Liver (tissue), 9 donors: ENCODE measurements around the gene OR8B8. TPM values are rescaled to one million over a fixed set of nuclear protein-coding genes. Genes with fewer than 3 reads are reported as not detected.

Experiments
- DNase-seq: peaks from one replicate; pipeline ENCODE4 v3.0.0-alpha.2; 2017; ENCODE audit warnings: low spot score
- H3K27ac ChIP-seq, 2 donors: one replicate each; pipeline ENCODE4 v1.7.0; 2013; ENCODE audit warnings: inconsistent platforms in 2 of 2, low read length in 2 of 2, control low read depth in 1 of 2, low read depth in 1 of 2, mild to moderate bottlenecking in 1 of 2
- H3K27me3 ChIP-seq, 4 donors: one replicate each; pipeline versions ENCODE4 v1.6.1 to v1.7.0; 2013; ENCODE audit warnings: low read length in 3 of 4, inconsistent platforms in 1 of 4, mild to moderate bottlenecking in 1 of 4, moderate library complexity in 1 of 4; ENCODE audit not compliant: control insufficient read depth in 4 of 4, insufficient read depth in 4 of 4
- H3K36me3 ChIP-seq, 4 donors: one replicate each; pipeline versions ENCODE4 v1.6.1 to v1.7.0; 2013; ENCODE audit warnings: low read length in 3 of 4, mild to moderate bottlenecking in 3 of 4, low read depth in 1 of 4, moderate library complexity in 1 of 4; ENCODE audit not compliant: control insufficient read depth in 4 of 4, insufficient read depth in 3 of 4
- H3K4me1 ChIP-seq, 4 donors: one replicate each; pipeline versions ENCODE4 v1.6.1 to v1.7.0; 2013; ENCODE audit warnings: low read length in 3 of 4, mild to moderate bottlenecking in 3 of 4, moderate library complexity in 1 of 4; ENCODE audit not compliant: control insufficient read depth in 4 of 4, insufficient read depth in 4 of 4
- H3K4me3 ChIP-seq, 3 donors: one replicate each; pipeline versions ENCODE4 v1.6.1 to v1.7.0; 2013; ENCODE audit warnings: low read length in 3 of 3, control low read depth in 1 of 3, low read depth in 1 of 3, mild to moderate bottlenecking in 1 of 3
- H3K9ac ChIP-seq, 2 donors: one replicate each; pipeline ENCODE4 v1.7.0; 2013; ENCODE audit warnings: low read length in 2 of 2, mild to moderate bottlenecking in 2 of 2, moderate library complexity in 2 of 2, control low read depth in 1 of 2, low read depth in 1 of 2
- H3K9me3 ChIP-seq, 4 donors: one replicate each; pipeline versions ENCODE4 v1.6.1 to v1.7.0; 2013; ENCODE audit warnings: low read length in 3 of 4; ENCODE audit not compliant: control insufficient read depth in 4 of 4
- ATF3 ChIP-seq: IDR thresholded peaks from 2 replicates; pipeline ENCODE4 v1.6.1; 2016; ENCODE audit warnings: antibody characterized with exemption
- CTCF ChIP-seq: fragments of 150-350 bp; IDR thresholded peaks from 2 replicates; pipeline ENCODE4 v1.5.1; 2017; ENCODE audit warnings: improper control_type of control experiment, low read depth, low read length; ENCODE audit not compliant: missing input control
- EGR1 ChIP-seq, 2 donors: IDR thresholded peaks; 2 replicates each; pipeline ENCODE4 v1.6.1; 2016 to 2018; ENCODE audit warnings: antibody characterized with exemption in 2 of 2, low read depth in 2 of 2
- FOXA1 ChIP-seq: IDR thresholded peaks from 2 replicates; pipeline ENCODE4 v1.6.1; 2016; ENCODE audit warnings: antibody characterized with exemption
- FOXA2 ChIP-seq: IDR thresholded peaks from 2 replicates; pipeline ENCODE4 v1.6.1; 2016; ENCODE audit warnings: antibody characterized with exemption
- HNF4A ChIP-seq, 2 donors: conservative IDR thresholded peaks; 2 replicates each; pipeline ENCODE4 v1.6.1; 2016; ENCODE audit warnings: antibody characterized with exemption in 2 of 2, mild to moderate bottlenecking in 2 of 2
- HNF4G ChIP-seq: IDR thresholded peaks from 2 replicates; pipeline ENCODE4 v1.6.1; 2016; ENCODE audit warnings: antibody characterized with exemption
- MAX ChIP-seq: IDR thresholded peaks from 2 replicates; pipeline ENCODE4 v1.6.1; 2016; ENCODE audit warnings: antibody characterized with exemption
- NR2F2 ChIP-seq: IDR thresholded peaks from 2 replicates; pipeline ENCODE4 v1.6.1; 2016; ENCODE audit warnings: antibody characterized with exemption
- REST ChIP-seq: IDR thresholded peaks from 2 replicates; pipeline ENCODE4 v1.6.1; 2016; ENCODE audit warnings: antibody characterized with exemption, mild to moderate bottlenecking
- RXRA ChIP-seq, 2 donors: IDR thresholded peaks; 2 replicates each; pipeline ENCODE4 v1.6.1; 2017 to 2018; ENCODE audit warnings: antibody characterized with exemption in 2 of 2, mild to moderate bottlenecking in 1 of 2
- SP1 ChIP-seq: IDR thresholded peaks from 2 replicates; pipeline ENCODE4 v1.6.1; 2018; ENCODE audit warnings: antibody characterized with exemption, mild to moderate bottlenecking
- TAF1 ChIP-seq: conservative IDR thresholded peaks from 2 replicates; pipeline ENCODE4 v1.6.1; 2016; ENCODE audit warnings: antibody characterized with exemption, mild to moderate bottlenecking
- YY1 ChIP-seq: IDR thresholded peaks from 2 replicates; pipeline ENCODE4 v1.6.1; 2016; ENCODE audit warnings: antibody characterized with exemption, mild to moderate bottlenecking
- ZBTB33 ChIP-seq: IDR thresholded peaks from 2 replicates; pipeline ENCODE4 v1.6.1; 2016; ENCODE audit warnings: antibody characterized with exemption
- whole genome bisulfite sequencing: extraction: QIAGEN DNeasy Blood & Tissue Kit; methylation state at CpG from one replicate; pipeline ENCODE4 v1.1.7; 2013; 5-methylcytosine and 5-hydroxymethylcytosine counted together
- polyA plus RNA-seq, 2 donors: library from polyadenylated mRNA; stranded (reverse) in 1 of 2; unstranded in 1 of 2; fragments of 200-250 nt in 1 of 2; fragments of >200 nt in 1 of 2; fragmentation: Nextera tagmentation in 1 of 2; extraction: Ambion mirVana in 1 of 2; gene quantifications; one replicate each; pipeline versions ENCODE4 v1.2.1 to v1.2.3, GENCODE V29; 2013 to 2015
- total RNA-seq, 2 donors: library from RNA; depleted of rRNA; stranded (reverse); fragments of >200 nt; gene quantifications; one replicate each; pipeline ENCODE4 v1.2.3, GENCODE V29; 2014
- donor health status: healthy.
- donor health status: healthy.
- donor health status: healthy.
- donor health status: healthy.
- donor health status: healthy.

Gene OR8B8
- total and polyA plus RNA-seq, 4 donors: not detected

GRCh38 chr11:124465368-124465767 lies 19.9 kb upstream of the OR8B8 start:
- Histone ChIP-seq H3K27me3 (peaks cover 0 to 15% (median 0%) of the 10 kb centered on the region in 4 donors), H3K36me3 (no peaks in the 10 kb centered on the region), H3K27ac (no peak overlapping the region), H3K4me3 (no peak overlapping the region), H3K4me1 (no peaks in the 10 kb centered on the region), H3K9me3 (no peaks in the 10 kb centered on the region), H3K9ac (no peak overlapping the region)
- DNase-seq: no peak
- 75% methylated on average over 4 of the region's 4 CpGs for WGBS
- TF ChIP-seq RXRA (IDR thresholded peaks at IDR 0.05) (no peak), EGR1 (IDR thresholded peaks at IDR 0.05; ENCODE audit: low read depth in 2 of 2) (no peak), HNF4A (conservative IDR thresholded peaks at IDR 0.05) (no peak), TAF1 (no peak), ATF3 (no peak), HNF4G (no peak), YY1 (no peak)

- Histone ChIP-seq H3K4me1 (no peaks in the 10 kb centered on the region), H3K9me3 (peaks cover 0 to 1% (median 0%) of the 10 kb centered on the region in 4 donors), H3K4me3 (no peak overlapping the region), H3K36me3 (no peaks in the 10 kb centered on the region), H3K27me3 (peaks cover 0 to 15% (median 0%) of the 10 kb centered on the region in 4 donors), H3K27ac (no peak overlapping the region), H3K9ac (no peak overlapping the region)
- no peak for DNase-seq
- 76% methylated on average over 5 of the region's 5 CpGs for WGBS
- no peak for TF ChIP-seq RXRA (IDR thresholded peaks at IDR 0.05)
- no peak for TF ChIP-seq YY1
- TF ChIP-seq REST: no peak
- TF ChIP-seq FOXA2: no peak
- no peak for TF ChIP-seq ZBTB33
- no peak for TF ChIP-seq HNF4G
- no peak for TF ChIP-seq ATF3
- TF ChIP-seq NR2F2: no peak
- TF ChIP-seq SP1: no peak
- no peak for TF ChIP-seq CTCF
- no peak for TF ChIP-seq TAF1
- TF ChIP-seq FOXA1: no peak
- TF ChIP-seq MAX: no peak
- no peak for TF ChIP-seq HNF4A (conservative IDR thresholded peaks at IDR 0.05)
Observed at GRCh38 chr11:124463990-124464389, 18.5 kb upstream of the OR8B8 start.
